Activated naive CD4-positive, alpha-beta T cell (primary cell): Measurements from ENCODE around the gene RPS6KA2.

Experiments
- DNase-seq, 4 experiments: peaks; one replicate each; lab custom pipeline; 2025; lab: John Stamatoyannopoulos, UW

The RPS6KA2 gene

DNA sequence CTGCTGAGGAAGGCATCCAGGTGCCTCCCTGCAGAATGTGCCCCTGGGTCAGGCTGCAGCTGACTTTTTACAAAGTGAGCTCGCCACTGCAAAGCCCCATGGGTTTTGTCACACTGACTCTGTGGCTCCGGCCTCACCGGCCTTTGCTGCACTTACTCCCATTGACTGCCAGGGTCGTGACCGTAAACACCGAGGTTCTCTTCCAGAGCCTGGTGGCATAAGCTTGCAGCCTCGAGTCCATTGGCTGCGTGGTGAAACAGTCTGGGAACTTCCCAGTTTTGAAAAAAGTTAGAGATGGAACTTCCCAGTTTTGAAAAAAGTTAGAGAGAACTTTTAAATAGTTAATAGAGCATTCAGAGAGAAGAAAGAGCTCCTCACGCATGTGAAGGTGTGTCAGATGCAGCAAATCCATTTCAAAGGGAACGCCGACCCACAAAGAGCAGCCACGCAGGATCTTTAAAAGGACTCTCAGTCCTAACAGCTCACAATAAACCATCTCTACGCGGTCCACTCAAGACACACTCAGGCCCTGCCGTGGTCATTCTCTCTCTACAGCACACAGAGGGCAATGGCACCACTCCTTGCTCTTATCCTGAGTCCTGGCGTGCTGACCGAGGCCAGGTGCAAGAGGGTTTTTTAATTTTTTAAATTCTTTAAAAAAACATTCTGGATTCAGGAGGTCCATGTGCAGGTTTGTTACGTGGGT is 53.4 kb downstream of the RPS6KA2 start:
- no peak for DNase-seq

DNA sequence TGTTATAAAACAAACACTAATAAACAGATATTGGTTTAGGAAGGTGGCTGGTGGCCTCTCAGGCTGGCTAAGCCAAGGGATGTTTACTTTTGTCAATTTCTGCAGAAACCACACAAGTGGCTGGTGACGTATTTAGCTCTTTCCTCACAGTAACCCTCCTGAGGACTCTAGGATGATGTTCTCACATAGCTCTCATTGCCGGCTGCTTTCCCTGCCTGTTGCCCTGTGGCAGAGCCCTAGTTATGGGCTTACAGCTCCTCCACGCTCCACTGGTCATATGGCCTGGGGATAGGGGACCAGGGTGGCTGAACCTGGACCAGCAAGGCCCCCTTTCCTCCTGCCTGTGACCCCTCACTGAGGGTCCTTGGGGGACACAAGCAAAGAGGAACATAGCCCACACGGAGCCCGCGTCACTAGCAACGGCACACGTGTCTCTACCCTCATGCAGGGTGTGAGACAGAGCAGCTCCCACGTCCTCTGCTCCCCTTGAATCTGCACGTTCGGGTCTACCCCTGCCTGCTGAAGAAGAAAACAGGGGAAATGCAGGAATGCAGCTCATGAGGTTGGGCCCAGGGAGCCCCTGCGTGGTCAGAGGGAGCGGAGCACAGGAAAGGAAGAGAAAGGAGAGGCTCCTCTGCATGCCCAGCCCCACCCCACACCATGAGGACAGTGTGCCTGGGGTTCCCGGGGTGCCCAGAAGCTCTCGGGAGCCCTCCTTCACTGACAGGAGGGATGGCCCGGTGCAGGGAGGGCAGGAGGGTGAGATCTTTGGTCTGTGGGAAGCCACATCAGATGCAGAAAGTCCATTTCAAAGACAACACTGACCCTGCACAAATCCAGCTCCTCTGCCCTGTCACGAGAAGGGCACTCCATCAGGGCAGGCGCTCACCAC is 54.4 kb downstream of the RPS6KA2 start:
- DNase-seq, result no peak

DNA sequence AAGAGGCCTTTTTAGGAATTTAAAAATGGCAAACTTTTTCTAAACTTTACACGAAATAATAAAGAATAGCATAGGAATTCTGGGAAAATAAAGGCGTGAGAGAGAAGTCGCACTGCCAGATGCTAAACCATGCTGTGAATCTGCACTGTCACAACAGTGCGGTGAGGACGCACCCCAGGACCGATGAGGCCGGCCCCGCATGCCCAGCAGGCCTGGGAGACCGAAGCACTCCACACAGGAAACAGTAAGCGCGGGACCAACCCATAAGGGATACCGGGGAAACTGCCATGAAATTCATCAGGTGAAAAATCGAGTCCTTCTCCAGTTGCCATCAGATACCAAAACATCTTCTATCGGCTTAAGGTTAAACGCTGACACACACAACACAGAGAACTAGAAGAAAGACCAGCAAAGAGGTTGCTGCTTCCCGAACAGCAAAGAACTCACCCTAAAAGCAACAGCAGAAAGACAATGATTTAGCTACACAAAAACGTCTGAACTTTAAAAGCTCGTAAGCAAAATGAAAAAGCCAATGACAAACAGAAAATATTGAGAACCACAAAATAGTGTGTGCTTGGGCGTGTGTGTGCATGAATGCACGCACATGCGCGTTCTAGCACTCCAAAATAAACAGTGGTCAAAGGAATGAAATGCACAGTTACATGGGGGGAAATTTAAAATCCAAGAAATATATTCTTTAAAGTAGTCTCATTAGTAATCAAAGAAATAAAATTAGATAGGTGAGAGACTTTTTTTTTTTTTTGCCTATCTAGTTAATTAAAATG is 55.9 kb downstream of the RPS6KA2 start:
- DNase-seq, result no peak

DNA sequence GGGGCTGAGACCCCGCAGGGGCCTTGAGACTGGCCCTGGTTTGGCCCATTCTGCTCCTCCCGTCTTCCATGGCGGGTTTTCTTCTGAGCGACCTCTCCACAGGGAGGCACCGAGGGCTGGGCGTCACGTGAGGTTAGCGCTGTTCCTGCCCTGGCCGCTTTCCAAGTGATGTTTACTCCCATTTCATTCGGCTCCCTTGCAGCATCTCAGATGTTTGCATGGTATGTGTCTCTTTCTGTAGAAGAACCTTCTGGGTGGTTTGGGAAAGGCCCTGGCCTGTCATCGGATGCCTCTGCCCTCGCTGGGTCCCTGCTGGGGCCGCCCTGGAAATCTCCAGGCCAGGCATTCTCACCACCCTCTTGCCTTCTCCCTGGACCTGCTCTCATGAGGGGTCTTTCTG is 57.8 kb downstream of the RPS6KA2 start:
- no peak for DNase-seq

DNA sequence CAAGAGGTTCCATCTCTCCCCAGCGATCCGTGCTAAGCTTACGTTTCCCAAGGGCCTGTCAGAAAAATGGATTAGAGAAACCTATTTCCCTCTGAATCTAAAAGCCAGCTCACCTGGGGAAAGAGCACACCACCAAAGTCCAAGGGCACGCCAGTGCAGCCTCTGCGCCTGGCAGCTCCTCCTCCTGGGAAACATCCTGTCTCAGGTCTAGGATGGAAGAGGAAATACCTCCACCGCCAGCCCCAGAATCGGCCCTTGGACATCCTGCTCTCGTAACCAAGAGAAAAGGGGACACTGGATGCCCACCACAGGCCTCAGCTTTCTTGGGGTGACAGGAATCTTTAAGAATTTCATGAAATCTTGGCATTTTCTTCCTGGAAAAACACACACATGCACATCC is 59.2 kb downstream of the RPS6KA2 start:
- no peak for DNase-seq

DNA sequence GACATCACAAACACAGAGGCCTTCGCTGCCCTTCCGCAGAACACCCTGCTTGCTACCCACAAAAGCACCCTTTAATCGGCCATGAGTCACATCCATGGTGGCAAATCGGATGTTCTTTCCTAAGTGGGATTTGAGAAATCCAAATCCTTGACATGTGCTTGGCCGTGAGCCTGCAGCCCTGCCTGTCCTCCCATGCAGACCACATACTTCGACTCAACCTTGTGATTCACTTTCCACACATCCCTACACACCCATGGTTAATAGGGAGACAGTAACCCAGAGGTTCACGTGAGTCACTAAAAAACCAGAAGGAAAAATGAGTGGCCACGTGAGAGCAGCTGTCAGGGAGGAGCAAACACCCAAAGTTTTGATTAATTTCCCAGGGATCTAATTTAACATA is 59.9 kb downstream of the RPS6KA2 start:
- DNase-seq, result no peak

GRCh38 chr6:166566026-166567011 is 60.7 kb downstream of the RPS6KA2 start:
- DNase-seq, result no peak

- DNase-seq, result no peak
Observed at GRCh38 chr6:166565084-166565967, 61.7 kb downstream of the RPS6KA2 start.

GRCh38 chr6:166563805-166564204 is 63.2 kb downstream of the RPS6KA2 start:
- DNase-seq, result no peak

- no peak for DNase-seq
Observed at GRCh38 chr6:166563200-166563599, 63.9 kb downstream of the RPS6KA2 start.

- no peak for DNase-seq
Observed at GRCh38 chr6:166562726-166563125, 64.3 kb downstream of the RPS6KA2 start.

DNA sequence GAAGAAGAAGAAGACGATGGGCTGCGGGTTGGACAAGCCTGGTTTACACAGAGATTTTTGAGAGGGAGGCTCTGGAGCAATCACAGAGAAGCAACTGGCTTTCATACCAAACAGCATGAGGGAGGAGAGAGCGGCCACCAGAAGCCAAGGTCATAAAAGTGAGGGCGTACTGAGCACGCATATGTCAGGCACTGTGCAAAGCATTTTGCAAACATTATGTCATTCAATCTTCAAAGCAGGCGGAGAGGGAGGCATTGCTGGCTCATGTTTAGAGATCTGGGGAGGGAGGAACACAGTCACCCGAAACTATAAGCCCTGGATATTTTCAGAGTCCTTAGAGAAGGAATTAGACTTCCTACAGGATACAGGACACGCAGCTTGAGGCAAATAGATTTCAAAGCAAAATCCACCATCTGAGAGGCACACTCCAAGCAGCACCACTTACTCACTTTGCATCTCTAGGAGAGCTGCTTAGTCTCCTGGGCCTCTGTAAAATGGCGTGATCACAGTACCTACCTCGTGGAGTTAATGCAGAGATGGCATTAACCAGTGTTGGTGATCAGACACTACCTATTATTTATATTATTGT is 65.2 kb downstream of the RPS6KA2 start:
- DNase-seq, result no peak

- DNase-seq, result no peak
Observed at GRCh38 chr6:166560222-166560621, 66.8 kb downstream of the RPS6KA2 start.

DNA sequence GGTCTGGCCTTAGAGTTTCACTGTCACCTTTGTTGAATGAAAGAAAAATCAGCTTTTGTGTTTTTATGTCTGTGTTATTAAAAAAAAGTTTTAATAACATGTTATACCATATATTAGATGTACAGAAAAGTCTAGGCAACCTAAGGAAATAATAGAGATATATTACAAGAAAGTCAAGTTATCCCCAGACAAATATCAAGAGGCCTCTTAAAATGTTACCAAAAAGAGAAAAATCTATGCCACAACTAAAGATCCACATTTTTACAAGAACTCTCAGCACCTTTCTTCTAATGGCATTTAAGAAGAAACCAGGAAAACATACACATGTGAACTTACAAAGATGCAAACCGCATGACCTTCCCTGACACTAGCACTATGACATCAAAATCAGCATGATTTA is 67.4 kb downstream of the RPS6KA2 start:
- no peak for DNase-seq

DNA sequence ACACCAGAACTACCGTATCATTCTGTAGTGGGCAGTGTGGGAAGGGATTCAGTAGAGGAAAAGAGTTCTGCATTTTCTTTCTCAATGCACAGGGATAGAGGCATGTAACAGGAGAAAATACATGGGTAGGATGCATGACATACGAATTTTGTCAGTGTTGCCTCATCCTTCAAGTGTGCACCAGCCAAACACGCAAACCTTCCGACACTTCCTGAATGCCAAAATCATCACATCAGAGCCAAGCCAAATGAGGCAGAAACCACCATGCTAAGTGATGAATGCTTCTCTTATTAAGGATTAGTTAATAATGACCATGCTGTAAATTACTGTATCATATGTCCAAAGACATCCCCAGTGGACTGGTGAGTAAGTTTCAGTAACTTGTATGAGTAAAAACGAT is 67.8 kb downstream of the RPS6KA2 start:
- no peak for DNase-seq

DNA sequence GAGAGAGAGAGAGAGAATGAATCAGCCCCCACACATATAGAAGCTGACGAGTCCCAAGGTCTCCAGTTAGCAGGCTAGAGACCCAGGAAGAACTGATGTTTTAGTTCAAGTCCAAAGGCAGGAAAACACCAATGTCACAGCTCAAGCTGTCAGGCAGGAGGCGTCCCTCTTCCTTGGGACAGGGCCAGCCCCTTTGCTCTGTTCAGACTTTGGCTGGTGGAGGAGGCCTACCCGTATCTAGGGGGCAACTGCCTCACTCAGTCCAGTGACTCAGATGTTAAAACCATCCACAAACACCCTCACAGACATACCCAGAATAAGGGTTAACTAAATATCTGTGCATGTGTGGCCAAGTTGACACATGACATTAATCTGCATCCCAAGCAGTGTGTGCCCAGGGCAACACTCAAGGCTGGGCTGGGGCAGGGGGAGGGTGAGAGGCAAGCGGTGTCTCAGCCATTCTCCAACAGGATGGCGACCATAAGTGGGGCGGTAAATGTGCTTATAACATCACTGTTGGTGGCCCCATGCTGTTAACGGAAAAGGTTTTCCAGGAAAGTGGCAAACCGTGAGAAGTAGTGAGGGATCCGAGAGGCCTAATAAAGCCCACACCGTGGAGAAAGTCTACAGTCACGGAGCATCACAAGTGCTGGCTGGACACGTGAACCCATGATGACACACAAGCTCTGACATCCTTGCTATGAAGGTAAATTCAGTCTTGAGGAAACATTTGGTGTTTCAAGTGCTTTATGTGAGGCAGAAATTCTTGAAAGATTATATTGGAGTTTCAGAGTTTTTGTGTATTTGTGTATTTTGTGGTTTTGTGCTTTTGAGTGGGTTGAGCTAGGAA is 68.7 kb downstream of the RPS6KA2 start:
- DNase-seq, result no peak

- no peak for DNase-seq
Observed at GRCh38 chr6:166556863-166557322, 70.2 kb downstream of the RPS6KA2 start.

DNA sequence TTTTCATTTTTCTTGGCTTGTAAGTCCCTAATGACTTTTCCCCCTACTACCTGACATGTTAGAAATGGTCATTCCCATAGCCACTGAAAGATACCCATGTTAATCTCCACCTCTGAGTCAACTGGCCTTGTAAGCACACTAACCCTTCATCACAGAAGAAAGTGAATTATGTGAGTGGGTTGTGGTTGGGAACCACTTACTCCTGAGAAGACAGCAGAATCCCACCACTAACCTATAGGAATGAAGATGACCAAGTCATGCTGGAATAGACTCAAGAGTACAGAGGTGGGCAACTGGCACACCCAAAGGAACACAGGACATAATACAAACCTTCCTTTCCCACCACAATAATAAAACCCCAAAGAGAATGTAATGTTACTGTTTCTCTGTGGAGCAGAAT is 70.7 kb downstream of the RPS6KA2 start:
- no peak for DNase-seq

- DNase-seq, result no peak
Observed at GRCh38 chr6:166555086-166555485, 72.0 kb downstream of the RPS6KA2 start.
